K562 (cell line): Measurements from ENCODE around the gene C1QTNF12. TPM values are rescaled to one million over a fixed set of nuclear protein-coding genes. Genes with fewer than 3 reads are reported as not detected.

ENCODE experiments used
- CTCFL ChIP-seq: IDR thresholded peaks from 2 replicates; pipeline ENCODE4 v1.6.1; 2011; ENCODE audit warnings: borderline replicate concordance, low read depth, mild to moderate bottlenecking, moderate library complexity, low read length; ENCODE audit not compliant: insufficient read depth, poor library complexity, severe bottlenecking
- ILK ChIP-seq: fragments of 450-650 bp; IDR thresholded peaks from 2 replicates; pipeline ENCODE4 v1.6.1; 2016; ENCODE audit warnings: missing genetic modification characterization, low read depth, mild to moderate bottlenecking, missing compliant biosample characterization, moderate library complexity, borderline replicate concordance
- PHB ChIP-seq: fragments of 250-450 bp; sonication (Bioruptor Pico); IDR thresholded peaks from 2 replicates; pipeline ENCODE4 v1.5.0; 2021
- PHF21A ChIP-seq: fragments of 450-650 bp; IDR thresholded peaks from 2 replicates; pipeline ENCODE4 v1.6.1; 2017; ENCODE audit warnings: low read depth, borderline replicate concordance
- TFAP4 ChIP-seq: sonication (generic); formaldehyde crosslinking; IDR thresholded peaks from 2 replicates; pipeline ENCODE4 v1.8.0; 2022; ENCODE audit warnings: missing genetic modification reagents, mild to moderate bottlenecking, moderate library complexity, borderline replicate concordance
- ZBTB33 ChIP-seq: sonication (generic); formaldehyde crosslinking; IDR thresholded peaks from 2 replicates; pipeline ENCODE4 v1.8.1; 2023; ENCODE audit warnings: mild to moderate bottlenecking, missing genetic modification reagents
- ZNF146 ChIP-seq: IDR thresholded peaks from one replicate; pipeline ENCODE4 v1.6.1; 2018; ENCODE audit warnings: missing compliant biosample characterization; ENCODE audit not compliant: unreplicated experiment
- ZNF354B ChIP-seq: fragments of 250-450 bp; sonication (Bioruptor Pico); IDR thresholded peaks from 2 replicates; pipeline ENCODE4 v1.4.0; 2020
- ZNF511 ChIP-seq: sonication (generic); formaldehyde crosslinking; IDR thresholded peaks from 2 replicates; pipeline ENCODE4 v1.8.0; 2022; ENCODE audit warnings: mild to moderate bottlenecking, missing genetic modification reagents
- ZNF740 ChIP-seq, 3 experiments: fragments of 200-800 bp in 1 of 3; sonication (Bioruptor generic) in 1 of 3; sonication (generic) in 1 of 3; formaldehyde crosslinking in 1 of 3; IDR thresholded peaks; 2 replicates each; pipeline versions ENCODE4 v1.6.1 to v1.8.0; 2016 to 2022; ENCODE audit warnings: mild to moderate bottlenecking in 2 of 3, missing compliant biosample characterization in 2 of 3, missing genetic modification characterization in 2 of 3, missing genetic modification reagents in 1 of 3
- polyA plus RNA-seq, 8 experiments: library from polyadenylated mRNA; depleted of rRNA in 4 of 8; stranded (reverse) in 5 of 8; unstranded in 3 of 8; fragments of >200 nt; fragmentation: Nextera tagmentation in 2 of 8; fragmentation: Illumina TruSeq in 1 of 8; extraction: Ambion mirVana in 2 of 8; extraction: Trizol in 1 of 8; gene quantifications; 2 replicates each; pipeline versions ENCODE4 v1.2.1 to v1.2.3, GENCODE V29; 2011 to 2014; ENCODE audit warnings: inconsistent platforms in 1 of 8, missing spikeins in 1 of 8
- total RNA-seq, 7 experiments: library from RNA; depleted of rRNA in 6 of 7; stranded (reverse); fragments of >200 nt in 6 of 7; fragmentation: Illumina TruSeq in 2 of 7; extraction: Trizol in 2 of 7; gene quantifications; 2 replicates each; pipeline versions ENCODE4 v1.2.1 to v1.2.3, GENCODE V29; 2011 to 2021; ENCODE audit warnings: low replicate concordance in 1 of 7

The C1QTNF12 gene
- total and polyA plus RNA-seq, 9 of the 15 experiments (the other 6 are each of a cell fraction or from before 2014, with no cell fraction given): 0.11 to 4.3 (median 0.93) TPM; not detected in 3

- TF ChIP-seq ZNF740 (CRISPR knock-in tag; IDR thresholded peaks at IDR 0.05): peak; percentile 87
- peak in 1 of 2 experiments; percentile 76; a peak in 1 of 4 replicates for TF ChIP-seq ZNF740 (tag; IDR thresholded peaks at IDR 0.05)
- TF ChIP-seq ZBTB33 (CRISPR knock-in tag): no peak
- 0 out of 2 replicates have a peak, but pooled peaks have one; percentile 4 for TF ChIP-seq ZNF511
- TF ChIP-seq ZNF146 (CRISPR knock-in tag): no peak
- TF ChIP-seq TFAP4: peak; percentile 20; the same call in 1 of the 2 replicates
- peak; percentile 43 for TF ChIP-seq CTCFL
- TF ChIP-seq PHF21A: no peak
- no peak for TF ChIP-seq ZNF354B (CRISPR knock-in tag)
- TF ChIP-seq PHB (CRISPR knock-in tag): no peak
- TF ChIP-seq ILK: no peak
Observed at GRCh38 chr1:1283821-1284220, 37.3 kb upstream of the C1QTNF12 start (continued).
